Osteocyte (in vitro differentiated cells): ENCODE measurements around the gene CD48. TPM values are rescaled to one million over a fixed set of nuclear protein-coding genes. Genes with fewer than 3 reads are reported as not detected.

Experiments used
- DNase-seq: peaks from one replicate; pipeline ENCODE4 v3.0.0; 2021; ENCODE audit warnings: mixed read lengths; ENCODE audit not compliant: unreplicated experiment; ENCODE audit errors: extremely low spot score
- H3K27ac Mint-ChIP-seq: one replicate; pipeline ENCODE4 v1.8.0; 2021; ENCODE audit warnings: mild to moderate bottlenecking, mixed read lengths; ENCODE audit not compliant: unreplicated experiment
- H3K27me3 Mint-ChIP-seq: one replicate; pipeline ENCODE4 v1.8.0; 2021; ENCODE audit warnings: mixed read lengths; ENCODE audit not compliant: unreplicated experiment
- H3K36me3 Mint-ChIP-seq: one replicate; pipeline ENCODE4 v1.8.0; 2021; ENCODE audit warnings: mixed read lengths; ENCODE audit not compliant: unreplicated experiment
- H3K4me1 Mint-ChIP-seq: one replicate; pipeline ENCODE4 v1.8.0; 2021; ENCODE audit warnings: mixed read lengths; ENCODE audit not compliant: unreplicated experiment
- H3K4me3 Mint-ChIP-seq: one replicate; pipeline ENCODE4 v1.8.0; 2021; ENCODE audit warnings: mild to moderate bottlenecking, moderate library complexity, mixed read lengths; ENCODE audit not compliant: unreplicated experiment
- H3K9me3 Mint-ChIP-seq: one replicate; pipeline ENCODE4 v1.8.0; 2021; ENCODE audit warnings: mixed read lengths; ENCODE audit not compliant: unreplicated experiment
- total RNA-seq: library from RNA; stranded (reverse); gene quantifications from 2 replicates; pipeline ENCODE4 v1.2.1, GENCODE V29; 2021
- TF ChIP-seq, protein P1 (sequence below): fragments of 200-600 bp; sonication (generic); IDR thresholded peaks from 2 replicates; pipeline ENCODE4 v1.5.0; 2021; ENCODE audit warnings: antibody characterized with exemption, mild to moderate bottlenecking, moderate library complexity

The CD48 gene
- total RNA-seq, 1 donor from 2014 or later = not detected

DNA sequence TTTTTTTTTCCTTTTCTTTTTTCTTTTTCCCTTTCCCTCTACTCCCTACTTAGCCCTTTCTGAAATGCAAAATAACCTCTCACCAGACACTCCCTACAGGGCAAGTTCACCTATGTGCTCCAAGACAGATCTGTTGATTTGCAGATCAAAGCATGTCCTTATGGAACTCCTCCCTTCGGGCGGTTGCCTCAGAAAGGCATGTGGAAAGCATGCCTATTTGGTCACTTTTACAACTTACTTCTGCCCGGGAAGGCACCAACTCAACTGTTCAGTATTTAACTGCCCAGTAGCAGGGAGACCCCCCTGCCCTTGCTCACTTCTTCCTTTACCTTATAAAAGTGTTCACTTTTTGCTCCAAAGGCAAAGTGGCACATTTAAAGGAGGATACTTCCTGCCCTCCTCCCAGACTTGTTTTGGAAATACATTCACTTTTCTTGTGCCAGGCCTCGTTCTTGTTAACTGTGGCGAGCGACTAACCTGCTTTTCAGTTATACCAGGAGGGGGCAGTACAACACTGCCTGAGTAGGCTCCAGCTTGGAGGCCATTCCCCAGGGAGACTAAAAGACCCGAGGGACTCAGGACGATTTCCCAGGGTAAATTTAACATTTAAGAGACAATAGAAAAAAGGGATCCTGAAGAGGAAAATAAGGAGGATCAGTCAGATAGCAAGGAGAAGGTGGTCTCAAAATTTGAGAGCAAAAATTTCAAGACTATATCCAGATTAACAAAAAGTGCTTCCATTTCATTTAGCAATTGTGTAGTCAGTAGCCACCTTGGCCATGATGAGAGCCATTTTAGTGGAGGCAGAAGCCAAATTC is 15.1 kb upstream of the CD48 start:
- no peaks in the 10 kb centered on the region for H3K4me1 Mint-ChIP-seq

GRCh38 chr1:160726114-160726497 is 14.5 kb upstream of the CD48 start:
- no peak for DNase-seq
- H3K27me3 Mint-ChIP-seq = peaks cover 4% of the 10 kb centered on the region
- H3K4me3 Mint-ChIP-seq = no peak overlapping the region
- H3K27ac Mint-ChIP-seq = no peak overlapping the region
- H3K9me3 Mint-ChIP-seq = no peaks in the 10 kb centered on the region
- H3K36me3 Mint-ChIP-seq = no peaks in the 10 kb centered on the region
- H3K4me1 Mint-ChIP-seq = no peaks in the 10 kb centered on the region
- TF ChIP-seq, protein P1, sequence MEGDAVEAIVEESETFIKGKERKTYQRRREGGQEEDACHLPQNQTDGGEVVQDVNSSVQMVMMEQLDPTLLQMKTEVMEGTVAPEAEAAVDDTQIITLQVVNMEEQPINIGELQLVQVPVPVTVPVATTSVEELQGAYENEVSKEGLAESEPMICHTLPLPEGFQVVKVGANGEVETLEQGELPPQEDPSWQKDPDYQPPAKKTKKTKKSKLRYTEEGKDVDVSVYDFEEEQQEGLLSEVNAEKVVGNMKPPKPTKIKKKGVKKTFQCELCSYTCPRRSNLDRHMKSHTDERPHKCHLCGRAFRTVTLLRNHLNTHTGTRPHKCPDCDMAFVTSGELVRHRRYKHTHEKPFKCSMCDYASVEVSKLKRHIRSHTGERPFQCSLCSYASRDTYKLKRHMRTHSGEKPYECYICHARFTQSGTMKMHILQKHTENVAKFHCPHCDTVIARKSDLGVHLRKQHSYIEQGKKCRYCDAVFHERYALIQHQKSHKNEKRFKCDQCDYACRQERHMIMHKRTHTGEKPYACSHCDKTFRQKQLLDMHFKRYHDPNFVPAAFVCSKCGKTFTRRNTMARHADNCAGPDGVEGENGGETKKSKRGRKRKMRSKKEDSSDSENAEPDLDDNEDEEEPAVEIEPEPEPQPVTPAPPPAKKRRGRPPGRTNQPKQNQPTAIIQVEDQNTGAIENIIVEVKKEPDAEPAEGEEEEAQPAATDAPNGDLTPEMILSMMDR = no peak

More for the DNA sequence above, 15.1 kb upstream of the CD48 start:
- TF ChIP-seq, protein P1 = peak; percentile 51
- Mint-ChIP-seq H3K9me3 (no peaks in the 10 kb centered on the region), H3K27ac (no peak overlapping the region), H3K36me3 (no peaks in the 10 kb centered on the region), H3K27me3 (peaks cover 4% of the 10 kb centered on the region), H3K4me3 (no peak overlapping the region)
- DNase-seq = no peak

DNA sequence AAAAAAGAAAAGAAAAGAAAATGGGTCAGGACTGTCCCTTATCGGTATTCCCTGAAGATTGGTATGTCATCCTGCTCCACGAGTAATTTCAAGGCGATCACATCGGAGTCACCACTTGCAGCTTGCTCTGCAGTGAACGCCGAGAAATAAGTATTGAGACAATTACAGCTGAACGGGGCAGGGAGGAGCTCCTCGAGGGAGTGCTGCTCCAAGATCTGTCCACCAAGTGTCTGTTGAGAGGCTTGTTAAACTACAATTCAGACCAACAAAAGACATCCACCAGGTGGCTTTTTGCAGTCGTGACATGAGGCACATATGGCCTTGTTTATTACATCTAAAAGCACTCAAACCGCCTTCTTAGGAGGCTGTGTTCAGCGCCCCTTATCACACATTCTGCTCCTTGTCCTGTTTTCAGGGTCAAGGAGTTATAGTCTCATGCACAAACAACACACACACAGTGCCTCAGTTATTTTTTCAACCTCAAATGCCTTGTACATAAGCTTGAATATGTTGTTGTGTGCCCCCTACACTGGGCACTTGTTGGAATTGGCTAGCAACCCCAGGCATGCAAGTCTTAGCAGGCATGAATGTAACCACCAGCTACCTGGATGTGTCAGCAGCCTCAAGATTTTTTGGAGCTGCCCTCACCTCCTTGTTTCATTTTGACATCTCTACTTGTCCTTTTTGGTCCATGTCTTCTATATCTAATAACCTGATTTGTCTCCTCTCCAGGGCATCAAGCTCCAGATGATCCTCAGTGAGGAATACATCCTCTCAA is 13.0 kb upstream of the CD48 start:
- Mint-ChIP-seq H3K9me3 (no peaks in the 10 kb centered on the region), H3K27me3 (peaks cover 4% of the 10 kb centered on the region), H3K4me1 (no peaks in the 10 kb centered on the region), H3K4me3 (no peak overlapping the region), H3K36me3 (no peaks in the 10 kb centered on the region), H3K27ac (no peak overlapping the region)
- no peak for DNase-seq
- TF ChIP-seq, protein P1 = no peak

- Mint-ChIP-seq H3K4me3 (no peak overlapping the region), H3K27me3 (peaks cover 4% of the 10 kb centered on the region), H3K27ac (no peak overlapping the region), H3K4me1 (no peaks in the 10 kb centered on the region), H3K36me3 (no peaks in the 10 kb centered on the region), H3K9me3 (no peaks in the 10 kb centered on the region)
- TF ChIP-seq, protein P1 = no peak
- no peak for DNase-seq
These were observed 11.7 kb upstream of the CD48 start for GRCh38 chr1:160723332-160723731.

GRCh38 chr1:160722726-160723125 is 11.1 kb upstream of the CD48 start:
- no peaks in the 10 kb centered on the region for H3K4me1 Mint-ChIP-seq
- H3K27ac Mint-ChIP-seq = no peak overlapping the region
- H3K36me3 Mint-ChIP-seq = no peaks in the 10 kb centered on the region
- peaks cover 4% of the 10 kb centered on the region for H3K27me3 Mint-ChIP-seq
- TF ChIP-seq, protein P1 = no peak
- no peak overlapping the region for H3K4me3 Mint-ChIP-seq
- DNase-seq = no peak
- no peaks in the 10 kb centered on the region for H3K9me3 Mint-ChIP-seq
